GM21447 (cell line): ENCODE measurements around the gene KCNJ1.

ENCODE experiments used
- ATAC-seq: cut with Tn5 transposase; IDR thresholded peaks from one replicate; pipeline ENCODE4 v1.9.1; 2021; ENCODE audit not compliant: unreplicated experiment

KCNJ1 gene

DNA sequence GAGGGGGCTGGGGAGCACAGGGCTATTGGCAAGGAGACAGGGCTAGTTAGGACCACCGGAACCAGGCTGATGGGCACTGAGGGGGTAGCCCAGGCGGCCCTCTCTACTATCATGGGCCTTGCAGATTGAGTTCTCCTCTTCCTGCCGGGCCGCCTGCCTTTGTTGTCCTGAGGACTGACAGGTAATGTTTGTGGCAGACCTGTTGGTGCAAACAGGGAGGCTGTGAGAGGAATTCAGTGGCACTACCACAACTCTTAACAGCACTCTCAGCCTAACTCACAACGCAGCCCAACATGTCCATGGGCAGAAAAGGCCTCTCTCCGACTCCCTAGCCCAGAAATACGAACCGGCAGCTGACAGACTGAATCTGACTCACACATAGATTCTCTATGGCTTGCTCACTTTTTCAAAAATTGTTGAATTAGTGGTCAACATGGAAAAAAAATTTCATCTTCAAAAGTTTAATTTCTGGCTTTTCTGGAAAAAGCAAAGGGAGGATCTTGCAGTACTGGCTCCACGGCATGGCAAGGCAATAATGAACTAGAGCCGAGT, 35.5 kb upstream of the KCNJ1 start:
- no peak for ATAC-seq

DNA sequence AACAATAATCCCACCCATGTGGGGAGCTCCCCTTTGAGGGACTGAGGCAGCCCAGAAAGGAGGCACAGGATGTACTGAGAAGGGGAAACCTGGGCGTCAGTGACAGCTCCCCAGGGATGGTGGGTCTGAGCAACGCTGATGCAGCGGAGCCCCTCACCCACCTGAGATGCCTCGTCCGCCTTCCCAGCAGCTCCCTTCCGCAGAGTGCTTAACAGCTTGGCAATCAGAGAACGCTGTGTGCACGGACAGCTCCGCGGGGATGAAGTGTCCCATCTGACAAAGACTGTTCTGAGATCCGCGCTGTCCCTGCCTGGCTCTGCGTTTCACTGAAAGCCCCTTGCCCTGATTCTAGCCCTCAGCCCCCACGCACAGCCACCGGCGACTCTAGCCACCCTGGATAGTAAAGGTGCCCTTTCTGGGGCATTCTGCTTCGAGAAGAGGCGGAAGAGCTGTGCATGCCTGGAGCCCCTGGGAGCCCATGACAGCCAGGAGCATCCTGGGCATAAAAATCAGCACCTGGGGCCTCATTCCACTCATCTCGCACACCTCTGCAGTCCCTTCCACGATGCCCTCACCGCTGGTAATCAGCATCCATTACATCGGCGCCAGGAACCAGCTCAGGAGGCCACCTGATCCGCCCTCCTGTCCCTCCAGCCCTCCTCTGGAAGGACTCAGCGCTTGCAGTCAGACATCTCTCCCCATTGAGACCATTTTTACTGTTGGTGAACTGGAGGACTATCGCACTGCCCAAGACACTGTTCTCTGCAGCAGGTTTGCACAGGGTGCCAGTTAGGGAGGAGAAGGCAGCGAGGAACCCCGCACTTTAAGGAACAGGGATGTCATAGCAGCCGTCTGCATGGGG, 34.8 kb upstream of the KCNJ1 start:
- ATAC-seq, result no peak

DNA sequence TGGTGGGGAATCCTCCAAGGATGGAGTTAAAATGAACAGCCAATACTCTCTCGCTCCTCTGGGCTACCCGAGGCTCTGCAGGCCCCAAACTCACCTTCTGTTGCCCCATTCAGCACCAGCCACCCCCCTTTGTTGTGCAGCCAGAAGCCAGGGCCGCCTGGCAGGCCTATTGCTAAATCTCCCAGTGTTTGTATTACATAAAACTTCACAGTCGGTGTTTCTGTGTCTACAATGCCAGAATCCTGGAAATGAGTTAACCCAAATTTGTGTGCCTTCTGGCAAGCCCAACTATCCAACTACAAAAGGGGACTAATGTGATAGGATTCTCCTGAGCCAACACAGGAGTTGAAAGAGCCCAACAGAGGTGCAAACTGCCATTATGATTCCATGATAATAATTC, 33.4 kb upstream of the KCNJ1 start:
- no peak for ATAC-seq

DNA sequence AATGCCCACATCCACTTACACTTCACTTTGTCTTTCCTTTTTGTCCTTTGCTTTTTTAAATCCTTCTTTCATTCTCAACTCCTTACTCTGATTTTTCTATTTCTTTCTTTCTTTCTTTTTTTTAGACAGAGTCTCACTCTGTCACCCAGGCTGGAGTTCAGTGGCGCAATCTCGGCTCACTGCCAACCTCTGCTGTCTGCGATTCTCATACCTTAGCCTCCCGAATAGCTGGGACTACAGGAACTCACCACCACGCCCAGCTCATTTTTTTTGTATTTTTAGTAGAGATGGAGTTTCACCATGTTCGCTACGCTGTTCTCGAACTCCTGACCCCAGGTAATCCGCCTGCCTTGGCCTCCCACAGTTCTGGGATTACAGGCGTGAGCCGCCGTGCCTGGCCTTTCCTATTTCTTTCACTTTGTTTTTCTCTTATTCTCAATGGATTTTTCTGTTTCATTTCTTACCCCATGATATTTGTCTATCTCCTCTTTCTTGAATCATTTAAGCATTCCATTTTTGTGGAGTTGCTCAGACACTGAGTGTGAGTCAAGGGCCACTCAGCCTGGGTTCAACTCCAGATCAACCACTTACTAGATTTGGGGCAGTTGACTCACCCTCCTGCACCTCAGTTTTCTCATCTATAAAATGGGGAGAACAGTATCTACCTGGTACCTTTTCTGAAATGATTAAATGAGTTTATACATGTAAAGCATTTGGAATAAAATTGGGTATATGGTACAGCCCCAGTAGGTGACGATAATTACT, 31.7 kb upstream of the KCNJ1 start:
- no peak for ATAC-seq

DNA sequence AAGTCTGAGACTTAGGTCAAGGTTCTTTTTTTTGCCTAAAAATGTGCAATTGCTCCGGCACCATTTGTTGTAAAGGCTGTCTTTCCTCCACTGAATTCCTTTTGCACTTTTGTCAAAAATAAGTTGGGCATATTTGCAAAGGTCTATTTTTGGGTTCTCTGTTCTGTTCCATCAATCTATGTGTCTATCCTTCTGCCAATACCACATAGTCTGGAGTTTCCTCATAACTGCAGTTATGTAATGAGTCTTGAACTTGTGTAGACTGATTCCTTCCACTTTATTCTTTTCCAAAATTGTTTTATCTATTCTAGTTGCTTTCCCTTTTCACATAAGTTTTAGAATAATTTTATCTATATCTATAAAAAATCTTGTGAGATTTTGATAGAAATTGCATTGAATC, 30.7 kb upstream of the KCNJ1 start:
- no peak for ATAC-seq

DNA sequence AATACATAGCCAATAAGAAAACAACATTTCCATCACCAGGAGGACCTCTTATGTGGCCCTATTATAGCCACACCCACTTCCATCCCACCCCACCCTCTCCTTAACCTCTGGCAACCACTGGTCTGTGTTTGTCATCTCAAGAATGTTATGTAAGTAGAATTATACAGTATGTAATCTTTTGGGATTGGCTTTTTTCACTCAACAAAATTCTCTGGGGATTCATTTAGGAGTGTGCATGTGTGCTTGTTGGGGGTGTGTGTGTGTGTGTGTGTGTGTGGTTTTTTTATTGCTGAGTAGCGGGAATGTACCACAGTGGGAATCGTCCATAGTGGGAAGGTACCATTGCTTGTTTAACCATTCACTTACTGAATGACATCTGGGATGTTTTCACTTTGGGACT, 29.3 kb upstream of the KCNJ1 start:
- ATAC-seq, result no peak

DNA sequence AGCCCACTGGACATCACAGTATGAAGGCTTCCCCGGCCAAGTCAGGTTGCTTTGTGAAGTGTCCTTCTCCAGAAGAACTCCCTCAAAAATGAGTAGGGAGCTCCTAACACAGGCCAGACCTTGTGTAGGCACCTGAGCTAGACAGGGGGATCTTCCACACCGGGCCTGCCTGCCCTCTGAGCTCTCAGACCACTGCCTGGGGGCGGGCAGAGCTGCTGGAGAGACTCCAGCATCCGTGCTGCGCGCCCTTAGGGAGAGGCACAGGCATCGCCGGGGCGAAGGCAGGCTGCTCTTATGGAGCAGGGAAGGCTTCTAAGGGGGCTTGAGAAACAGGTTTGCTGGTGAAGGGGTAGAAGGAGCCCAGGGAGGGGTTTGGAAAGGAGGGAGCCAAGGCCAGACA, 28.4 kb upstream of the KCNJ1 start:
- no peak for ATAC-seq

DNA sequence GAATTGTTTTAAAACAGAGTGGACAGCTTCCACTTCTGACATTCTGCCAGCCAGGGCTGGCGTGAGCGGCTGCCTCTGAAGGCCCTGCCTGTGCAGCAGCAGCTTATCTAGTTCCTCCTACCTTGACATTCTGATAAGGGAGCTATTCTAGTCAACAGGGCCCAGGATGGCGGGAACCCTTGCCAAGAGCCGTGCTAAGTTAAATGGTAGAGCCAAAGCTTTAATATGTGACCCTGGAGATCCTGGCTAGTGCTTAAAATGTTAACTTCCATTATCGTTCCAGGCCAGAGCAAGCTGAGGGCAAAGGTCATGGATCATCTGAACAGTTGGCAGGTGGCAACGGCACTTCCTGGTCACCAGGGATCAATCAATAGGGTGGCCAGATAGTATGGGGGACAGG, 27.6 kb upstream of the KCNJ1 start:
- ATAC-seq, result no peak

DNA sequence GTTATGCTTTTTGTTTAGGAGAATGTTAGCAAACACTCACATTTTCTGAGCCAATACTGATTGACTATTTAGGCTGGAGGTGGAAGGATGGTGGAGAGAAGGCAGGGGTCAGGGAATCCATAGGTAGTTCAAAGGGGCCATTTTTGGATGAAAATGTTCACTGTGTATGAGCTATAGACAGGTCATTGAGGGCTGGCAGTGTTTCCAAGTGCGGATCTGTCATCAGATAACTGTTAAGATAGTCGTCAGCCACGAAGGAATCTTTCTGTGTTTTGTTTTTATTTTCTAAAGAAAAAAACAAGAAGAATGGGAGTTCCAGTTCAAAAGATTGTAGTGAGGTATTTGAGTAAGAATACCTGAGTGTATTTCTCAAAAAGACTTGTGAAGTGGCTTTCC, 27.2 kb upstream of the KCNJ1 start:
- no peak for ATAC-seq

DNA sequence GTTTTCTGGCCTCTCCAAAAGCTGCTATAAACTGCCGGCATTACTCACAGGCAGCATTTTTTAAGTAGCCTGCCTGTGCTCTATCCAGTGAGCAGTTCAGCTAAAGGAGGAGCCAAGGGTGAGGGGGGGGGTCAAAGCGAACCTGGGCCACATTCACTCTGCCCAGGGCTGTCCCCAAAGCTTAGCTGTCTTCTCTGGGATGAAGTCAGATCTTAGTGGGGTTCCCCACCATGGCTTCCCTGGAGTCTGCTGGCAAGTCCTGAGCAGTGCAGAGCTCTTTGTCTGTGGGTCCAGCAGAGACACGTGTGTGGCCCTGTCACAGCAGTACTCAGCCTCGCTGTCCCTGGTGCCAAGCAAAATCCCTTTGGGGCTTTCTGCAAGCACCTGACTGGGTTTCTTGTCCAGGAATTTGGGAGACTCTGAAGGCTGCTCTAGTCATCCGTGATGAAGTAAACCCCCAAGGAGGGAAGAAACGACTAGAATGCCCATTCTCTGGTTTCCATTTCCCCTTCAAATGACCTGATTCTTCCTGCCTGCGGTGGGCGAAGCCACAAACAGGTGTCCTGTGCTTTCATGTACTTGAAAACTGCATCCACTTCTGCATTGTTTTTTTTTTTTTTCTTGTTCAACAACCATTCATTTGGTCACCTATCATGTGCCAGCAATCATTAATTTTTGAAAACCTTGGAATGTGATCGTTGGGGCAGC, 26.6 kb upstream of the KCNJ1 start:
- peak; percentile 63 for ATAC-seq

DNA sequence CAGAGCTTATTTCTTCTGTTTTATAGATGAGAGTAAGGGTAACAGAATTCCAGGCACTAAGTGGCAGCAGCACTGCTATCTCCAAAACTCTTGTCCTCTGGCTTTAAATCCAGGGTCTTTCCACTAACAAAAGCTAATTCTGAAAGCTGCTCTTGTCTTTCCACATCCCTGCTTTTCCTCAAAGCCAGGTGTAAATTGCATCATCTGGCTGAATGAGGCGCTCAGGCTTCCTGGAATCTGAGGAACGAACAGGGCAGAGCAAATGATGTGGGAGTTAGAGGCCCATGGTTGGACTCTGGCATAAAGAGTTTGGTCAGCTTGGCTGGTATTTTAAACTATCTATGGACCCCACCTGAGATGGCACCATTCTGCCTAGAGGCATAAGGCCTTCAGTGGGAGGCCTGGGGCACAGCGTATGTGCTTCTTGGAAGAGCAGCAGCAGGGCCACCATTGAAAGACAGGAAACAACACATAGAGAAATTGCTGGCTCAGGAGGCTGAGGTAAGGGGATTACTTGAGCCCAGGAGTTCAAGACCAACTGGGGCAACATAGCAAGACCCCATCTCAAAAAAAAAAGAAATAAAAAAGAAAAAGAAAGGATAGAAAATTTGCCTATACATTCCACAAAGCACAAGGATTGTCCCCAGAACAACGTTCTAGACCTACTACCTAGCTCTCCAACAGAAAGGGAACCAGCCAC, 25.9 kb upstream of the KCNJ1 start:
- no peak for ATAC-seq

DNA sequence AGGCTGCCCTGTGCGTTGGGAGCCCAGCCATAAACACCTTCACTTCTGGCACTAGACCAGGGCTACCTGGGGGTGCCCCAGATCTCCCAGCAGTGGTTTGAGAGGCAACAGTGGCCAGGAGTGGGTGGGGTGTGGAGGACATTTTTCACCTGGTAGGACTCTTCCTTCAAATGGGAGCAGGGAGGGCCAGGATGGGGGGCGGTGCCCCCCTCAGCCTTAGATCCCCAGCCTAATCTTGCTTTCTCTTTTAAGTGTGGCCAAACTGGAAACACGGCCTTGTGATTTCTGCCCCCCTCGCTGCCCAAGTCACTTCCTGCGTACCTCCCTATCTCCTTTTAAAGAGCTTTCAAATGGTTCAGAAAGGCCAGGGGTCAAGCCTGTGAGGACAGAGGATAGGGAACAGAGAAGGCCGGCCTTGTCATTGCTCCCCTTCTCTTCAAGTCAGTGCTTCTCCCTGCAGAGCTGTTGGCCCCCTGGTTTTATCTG, 24.9 kb upstream of the KCNJ1 start:
- ATAC-seq, result no peak

DNA sequence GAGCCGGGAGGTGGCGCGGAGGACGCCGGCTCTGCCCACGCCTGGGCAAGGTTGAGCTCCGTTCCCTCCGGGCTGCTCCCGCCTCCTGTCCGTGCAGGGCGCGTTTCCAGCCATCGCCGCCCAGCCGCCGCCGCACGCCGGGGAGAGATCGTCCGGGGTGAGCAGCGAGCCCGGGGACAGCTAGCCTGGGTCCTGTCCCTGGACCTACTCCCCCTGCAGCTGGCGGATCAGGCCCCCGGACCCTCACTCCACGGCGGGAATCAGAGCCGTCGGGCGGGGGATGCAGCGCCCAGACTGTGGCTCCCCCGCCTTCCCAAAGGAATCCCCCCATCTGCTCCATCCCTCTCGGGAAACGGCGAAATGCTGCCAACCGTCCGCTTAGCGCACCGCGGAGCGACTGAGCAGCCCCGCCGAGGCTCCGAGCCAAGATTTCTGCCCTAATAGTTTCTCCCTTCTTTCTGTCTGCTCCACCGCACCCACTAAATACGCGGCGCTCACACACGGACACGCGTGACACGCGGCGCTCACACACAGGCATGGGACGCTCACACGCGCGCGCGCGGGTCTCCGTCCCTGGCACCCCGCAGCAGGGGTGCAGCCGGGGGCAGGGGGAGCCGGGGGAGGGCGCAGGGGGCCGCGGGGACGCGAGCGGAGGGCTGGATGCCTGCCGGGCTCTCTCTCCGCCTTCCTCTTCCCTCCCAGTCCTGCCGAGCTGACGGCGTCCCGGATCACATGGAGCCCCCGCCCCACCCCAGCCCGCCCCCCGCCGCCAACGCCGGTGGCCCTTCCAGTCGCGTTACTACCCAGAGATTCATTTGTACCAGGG, 23.7 kb upstream of the KCNJ1 start, which contains the start of gene KCNJ5:
Gene KCNJ5, plus strand, starts transcription at position 814 of the 826 bp plus-strand sequence. CDS start 19,918 bp downstream, outside the sequence.
- no peak for ATAC-seq

DNA sequence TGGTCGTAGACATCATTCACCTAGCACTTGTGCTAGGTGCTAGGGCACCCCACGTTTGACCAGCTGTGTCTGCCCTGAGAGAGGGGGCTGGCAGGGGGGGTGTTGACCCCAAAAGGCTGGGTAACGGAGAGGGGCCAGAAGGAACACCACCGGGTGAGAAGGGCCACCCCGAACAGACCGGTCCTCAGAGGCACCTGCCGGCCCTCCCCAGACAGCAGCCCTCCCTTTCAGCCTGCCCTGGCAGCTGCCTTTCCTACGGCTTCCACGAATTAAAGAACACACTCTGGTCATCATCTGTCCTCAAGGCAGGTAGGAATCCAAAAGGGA, 23.1 kb upstream of the KCNJ1 start:
- ATAC-seq, result no peak

DNA sequence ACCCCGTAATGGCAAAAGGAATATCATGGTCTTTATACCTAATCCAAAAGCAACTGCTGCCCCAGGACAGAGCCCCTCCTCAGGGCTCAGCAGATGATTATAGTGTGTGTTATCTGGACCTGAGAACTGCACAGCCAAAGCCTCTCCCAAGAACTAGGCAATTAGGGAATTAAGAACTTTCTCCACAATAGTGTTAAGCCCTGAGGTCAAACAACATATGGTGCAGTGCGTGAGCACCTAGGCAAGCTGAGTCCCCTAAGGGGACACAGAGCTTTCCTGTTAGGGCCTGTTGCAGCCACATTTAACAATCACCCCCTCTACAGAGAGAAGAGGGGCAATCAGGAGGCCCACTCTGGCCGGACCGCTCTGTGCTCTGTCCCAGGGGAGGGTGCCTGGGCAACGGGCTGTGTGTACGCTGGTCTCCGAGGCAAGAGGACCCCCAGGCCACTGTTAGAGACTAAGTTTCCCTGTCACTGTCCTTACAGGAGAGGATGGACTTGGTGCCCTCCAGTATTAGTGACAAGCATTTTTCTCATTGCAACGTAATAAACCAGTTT, 22.6 kb upstream of the KCNJ1 start:
- ATAC-seq, result no peak

DNA sequence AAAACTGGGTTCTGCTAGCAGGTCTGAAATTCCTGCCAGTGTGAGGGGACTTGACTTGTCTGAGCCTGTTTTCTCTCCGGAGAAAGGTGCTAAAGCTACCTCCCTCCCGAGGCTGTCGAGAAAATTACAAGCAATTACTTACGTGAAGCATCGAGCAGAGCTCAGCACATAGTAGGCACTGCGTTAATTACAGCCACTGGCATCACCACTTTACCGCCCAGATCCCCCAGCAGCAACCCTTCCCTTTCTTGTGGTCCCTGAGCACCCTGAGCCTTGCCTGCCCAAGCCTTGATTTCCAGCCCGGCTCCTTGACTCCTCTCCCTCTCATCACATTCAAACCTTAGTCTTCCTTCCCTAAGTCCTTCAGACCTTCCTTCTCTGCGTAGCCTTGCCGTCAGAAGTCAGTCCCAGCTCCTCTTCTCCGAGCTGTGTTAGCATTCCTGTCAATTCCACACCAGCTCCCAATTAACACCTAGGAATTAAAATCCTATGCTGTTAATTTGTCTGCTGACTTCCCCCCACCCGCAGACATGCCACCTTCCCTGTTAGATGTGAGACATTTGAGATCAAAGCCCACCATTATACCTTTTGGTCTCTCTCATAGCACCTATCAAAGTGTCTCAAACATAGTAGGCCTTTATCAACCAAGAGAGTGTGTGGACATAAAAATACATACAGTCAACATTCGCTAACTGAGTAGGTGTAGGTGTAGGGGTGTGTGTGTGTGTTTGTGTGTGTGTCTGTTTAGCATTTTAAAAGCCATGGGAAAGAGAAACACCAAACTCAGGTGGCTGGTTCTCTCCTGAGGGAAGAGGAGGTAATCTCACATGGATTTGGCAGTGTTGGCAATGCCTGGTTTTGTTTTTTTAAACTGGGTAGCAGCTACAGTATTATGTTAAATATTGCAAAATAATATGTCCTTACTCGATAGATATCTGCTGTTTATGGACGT, 21.2 kb upstream of the KCNJ1 start:
- no peak for ATAC-seq

DNA sequence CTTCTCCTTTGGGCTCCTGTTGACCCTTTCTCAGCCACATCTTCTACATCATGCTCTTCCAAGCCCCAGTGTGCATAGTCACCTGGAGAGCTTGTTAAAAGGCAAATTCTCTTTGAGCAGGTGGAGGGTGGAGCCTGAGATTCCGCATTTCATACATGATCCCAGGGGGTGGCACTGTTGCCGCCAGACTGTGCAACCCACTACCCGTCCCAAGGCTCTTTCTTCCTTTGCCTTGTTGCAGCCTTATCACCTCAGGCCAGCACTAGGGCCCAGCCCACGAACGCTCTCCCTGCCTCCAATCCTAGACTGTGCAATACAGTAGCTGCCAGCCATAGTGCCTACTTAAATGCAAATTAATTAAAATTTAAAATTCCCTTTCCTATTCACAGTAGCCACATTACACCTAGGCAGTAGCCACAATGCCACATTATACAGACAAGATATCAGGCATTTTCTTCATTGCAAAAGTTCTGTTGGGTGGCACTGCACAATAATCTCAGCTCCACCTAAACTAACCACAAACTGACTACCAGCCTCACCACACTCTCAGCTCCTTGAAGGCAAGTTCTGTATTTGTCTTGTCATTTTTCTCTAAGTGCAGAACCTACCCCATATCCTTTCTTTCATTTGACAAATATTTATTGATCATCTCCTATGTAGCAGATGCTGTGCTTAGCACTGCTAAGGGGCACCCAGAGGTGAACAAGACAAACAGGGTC, 19.5 kb upstream of the KCNJ1 start:
- no peak for ATAC-seq
